Mesodermal cell (in vitro differentiated cells): ENCODE results near the gene PDHB.
"Not testable (repeated sequence)": the region's sequence is repeated elsewhere in the genome, so short reads cannot be mapped to it uniquely, and the experiment has no call there.

Source experiments
- H3K27ac ChIP-seq: 2 replicates; pipeline ENCODE4 v1.7.0; 2013; ENCODE audit warnings: mild to moderate bottlenecking, low read depth, low read length, moderate library complexity; ENCODE audit not compliant: severe bottlenecking
- H3K36me3 ChIP-seq: 2 replicates; pipeline ENCODE4 v1.7.1; 2013; ENCODE audit warnings: mild to moderate bottlenecking, low read length, moderate library complexity; ENCODE audit not compliant: control insufficient read depth, insufficient read depth
- H3K4me1 ChIP-seq: one replicate; pipeline ENCODE4 v1.7.1; 2013; ENCODE audit warnings: mild to moderate bottlenecking, low read length; ENCODE audit not compliant: insufficient read depth, control insufficient read depth, poor library complexity, severe bottlenecking
- H3K4me3 ChIP-seq: 2 replicates; pipeline ENCODE4 v1.7.0; 2013; ENCODE audit warnings: low read length, control low read depth, mild to moderate bottlenecking; ENCODE audit not compliant: insufficient read depth, poor library complexity, severe bottlenecking; ENCODE audit errors: extremely low read depth
- H3K9me3 ChIP-seq: 2 replicates; pipeline ENCODE4 v1.7.1; 2013; ENCODE audit warnings: mild to moderate bottlenecking, low read length, moderate library complexity; ENCODE audit not compliant: control insufficient read depth
- WGBS, 2 experiments: methylation state at CpG; one replicate each; pipeline ENCODE4 v1.1.5; 2013; ENCODE audit warnings: missing lambda C conversion rate in 2 of 2; ENCODE audit not compliant: insufficient coverage in 2 of 2; 5-methylcytosine and 5-hydroxymethylcytosine counted together

Gene PDHB

GRCh38 chr3:58437276-58437675 lies 3.6 kb upstream of the PDHB start:
- H3K36me3 ChIP-seq, H3K9me3 ChIP-seq, H3K4me3 ChIP-seq, H3K27ac ChIP-seq: not testable (repeated sequence)
- 68 to 69% methylated on average over 8 of the region's 8 CpGs for WGBS, 2 experiments
- H3K4me1 ChIP-seq = peaks cover 22% of the 10 kb centered on the region

GRCh38 chr3:58434990-58435389 lies 1.4 kb upstream of the PDHB start:
- 55 to 73% methylated on average over 1 of the region's 1 CpG for WGBS, 2 experiments

DNA sequence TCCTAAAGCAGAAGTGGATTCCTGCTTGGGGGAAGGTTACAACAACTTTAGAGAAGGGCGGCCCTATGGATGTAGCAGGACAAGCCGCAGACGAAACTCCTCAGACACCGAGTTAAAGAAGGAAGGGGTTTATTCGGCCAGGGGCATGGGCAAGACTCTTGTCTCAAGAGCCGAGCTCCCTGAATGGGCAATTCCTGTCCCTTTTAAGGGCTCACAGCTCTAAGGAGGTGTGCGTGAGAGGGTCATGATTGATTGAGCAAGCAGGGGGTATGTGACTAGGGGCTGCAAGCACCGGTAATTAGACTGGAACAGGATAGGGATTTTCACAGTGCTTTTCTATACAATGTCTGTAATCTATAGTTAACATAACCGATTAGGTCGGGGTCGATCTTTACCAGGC lies 879 bp upstream of the PDHB start:
- Histone ChIP-seq H3K4me3 (peak overlapping the region; percentile 5), H3K4me1 (peaks cover 19% of the 10 kb centered on the region), H3K9me3 (no peaks in the 10 kb centered on the region), H3K36me3 (peaks cover 28% of the 10 kb centered on the region), H3K27ac (peak overlapping the region; percentile 80)
- WGBS, 2 experiments = 51 to 68% methylated on average over 6 to 7 of the region's 11 CpGs

More at GRCh38 chr3:58434990-58435389, 1.4 kb upstream of the PDHB start:
- Histone ChIP-seq H3K4me1 (peaks cover 19% of the 10 kb centered on the region), H3K27ac (peak overlapping the region; percentile 80), H3K9me3 (no peaks in the 10 kb centered on the region), H3K4me3 (no peak overlapping the region), H3K36me3 (peaks cover 24% of the 10 kb centered on the region)

DNA sequence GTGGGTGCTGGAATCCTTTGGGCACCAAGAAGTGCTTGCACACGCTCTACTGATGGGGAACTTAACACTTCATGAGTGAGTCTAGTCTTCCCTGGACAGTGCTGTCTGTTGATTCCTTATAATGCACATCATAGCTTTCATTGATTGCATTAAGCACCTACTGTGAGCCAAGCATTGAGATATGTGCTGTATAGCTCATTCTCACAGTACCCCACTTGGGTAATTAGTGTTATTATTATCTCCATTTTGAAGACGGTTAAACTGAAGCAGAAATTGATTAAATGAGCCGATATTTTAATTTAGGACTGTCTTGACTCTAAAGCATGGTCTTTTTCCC lies 504 bp upstream of the PDHB start:
- WGBS, 2 experiments = 50 to 94% methylated on average over 1 to 3 of the region's 3 CpGs
- Histone ChIP-seq H3K4me3 (peak overlapping the region; percentile 5), H3K36me3 (peaks cover 32% of the 10 kb centered on the region), H3K27ac (peak overlapping the region; percentile 80), H3K9me3 (no peaks in the 10 kb centered on the region), H3K4me1 (peaks cover 19% of the 10 kb centered on the region)

- H3K4me1 ChIP-seq = peaks cover 19% of the 10 kb centered on the region
- peaks cover 45% of the 10 kb centered on the region for H3K36me3 ChIP-seq
- H3K9me3 ChIP-seq = no peaks in the 10 kb centered on the region
- H3K27ac ChIP-seq = peak overlapping the region; percentile 96
- 57 to 83% methylated on average over 1 of the region's 6 CpGs for WGBS, 2 experiments
- H3K4me3 ChIP-seq = peak overlapping the region; percentile 66
These were observed 727 bp downstream of the PDHB start for GRCh38 chr3:58432905-58433304.

GRCh38 chr3:58429657-58430056 lies 4.0 kb downstream of the PDHB start:
- peaks cover 76% of the 10 kb centered on the region for H3K36me3 ChIP-seq
- H3K9me3 ChIP-seq = no peaks in the 10 kb centered on the region
- no CpG with 5 or more reads among the region's 1 CpG for WGBS, 2 experiments
- no peak overlapping the region for H3K27ac ChIP-seq
- H3K4me1 ChIP-seq = peaks cover 7% of the 10 kb centered on the region
- no peak overlapping the region for H3K4me3 ChIP-seq

- H3K4me3 ChIP-seq = no peak overlapping the region
- peaks cover 94% of the 10 kb centered on the region for H3K36me3 ChIP-seq
- H3K27ac ChIP-seq = no peak overlapping the region
- WGBS, 2 experiments = 98 to 100% methylated on average over 3 to 4 of the region's 7 CpGs
- H3K9me3 ChIP-seq = no peaks in the 10 kb centered on the region
- H3K4me1 ChIP-seq = no peaks in the 10 kb centered on the region
These were observed 5.8 kb downstream of the PDHB start for GRCh38 chr3:58427661-58428361.

- Histone ChIP-seq H3K4me1 (no peaks in the 10 kb centered on the region), H3K4me3 (no peak overlapping the region), H3K36me3 (peaks cover 90% of the 10 kb centered on the region), H3K27ac (peak overlapping the region; percentile 29), H3K9me3 (no peaks in the 10 kb centered on the region)
- WGBS, 2 experiments = 79 to 92% methylated on average over 2 of the region's 2 CpGs
These were observed 7.8 kb downstream of the PDHB start for GRCh38 chr3:58425782-58426181.

DNA sequence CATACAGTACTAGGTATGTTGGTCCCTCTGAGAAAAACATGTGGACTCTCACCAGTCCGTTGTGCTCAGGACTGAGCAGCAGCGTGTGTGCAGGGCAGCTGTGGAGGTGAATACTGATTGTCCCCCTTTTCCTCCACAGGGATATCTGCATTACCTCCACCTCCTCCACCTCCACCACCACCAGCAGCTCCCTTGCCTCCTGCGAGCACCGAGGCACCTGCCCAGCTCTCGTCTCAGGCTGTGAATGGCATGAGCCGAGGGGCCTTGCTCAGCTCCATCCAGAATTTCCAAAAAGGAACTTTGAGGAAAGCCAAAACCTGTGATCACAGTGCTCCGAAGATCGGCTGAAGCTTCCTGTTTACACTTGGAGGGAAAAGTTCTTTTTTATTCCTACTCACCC lies 9.0 kb downstream of the PDHB start:
- Histone ChIP-seq H3K36me3 (peaks cover 83% of the 10 kb centered on the region), H3K4me3 (no peak overlapping the region), H3K9me3 (no peaks in the 10 kb centered on the region), H3K27ac (peak overlapping the region; percentile 38), H3K4me1 (peaks cover 9% of the 10 kb centered on the region)
- WGBS, 2 experiments = 92 to 99% methylated on average over 4 to 8 of the region's 8 CpGs

DNA sequence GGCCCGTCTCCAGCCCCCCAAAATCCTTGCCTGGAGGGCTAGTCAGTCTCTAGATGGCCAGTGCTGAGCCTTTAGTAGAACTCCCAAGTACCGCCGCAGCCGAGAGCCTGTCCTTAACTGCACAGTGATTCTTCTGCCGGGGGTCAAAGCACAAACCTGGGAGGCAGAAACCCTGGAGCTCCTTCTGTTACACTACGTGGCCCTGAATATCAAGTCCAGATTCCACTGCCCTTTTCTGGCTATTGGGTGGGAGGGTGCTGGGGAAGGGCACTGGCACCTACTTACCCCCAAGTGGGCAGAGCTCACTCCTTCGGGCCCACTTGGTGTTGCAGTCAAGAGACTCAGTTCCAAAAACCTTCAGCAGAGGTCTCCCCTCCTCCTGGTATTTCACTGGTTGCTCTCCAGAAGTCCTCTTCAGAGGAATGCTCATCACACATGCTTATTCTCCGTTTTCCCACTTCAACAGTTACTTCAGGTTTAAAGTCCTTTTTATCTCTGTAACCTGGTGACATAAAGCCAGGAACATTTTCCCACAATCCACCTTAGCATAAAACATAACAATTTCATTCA lies 10.8 kb downstream of the PDHB start:
- WGBS, 2 experiments = 84 to 95% methylated on average over 7 to 8 of the region's 8 CpGs
- Histone ChIP-seq H3K4me3 (no peak overlapping the region), H3K36me3 (peaks cover 71% of the 10 kb centered on the region), H3K27ac (peak overlapping the region; percentile 29), H3K4me1 (peaks cover 9% of the 10 kb centered on the region), H3K9me3 (no peaks in the 10 kb centered on the region)

GRCh38 chr3:58421004-58421403 lies 12.6 kb downstream of the PDHB start:
- Histone ChIP-seq H3K27ac (no peak overlapping the region), H3K9me3 (no peaks in the 10 kb centered on the region), H3K36me3 (peaks cover 58% of the 10 kb centered on the region), H3K4me1 (peaks cover 11% of the 10 kb centered on the region), H3K4me3 (no peak overlapping the region)
- WGBS, 2 experiments = 84 to 98% methylated on average over 2 to 6 of the region's 7 CpGs
